H1 (cell line): ENCODE results near the gene CHSY3. TPM values are rescaled to one million over a fixed set of nuclear protein-coding genes. Genes with fewer than 3 reads are reported as not detected.

Experiments used
- CTCF ChIA-PET: fragments of 300-600 bp; sonication (Branson Sonifier 250); formaldehyde crosslinking; loops from one replicate; lab custom pipeline; 2021; ENCODE audit not compliant: partially characterized antibody; lab: Charles Lee
- POLR2A ChIA-PET: fragments of 300-600 bp; sonication (Branson Sonifier 250); formaldehyde crosslinking; loops from one replicate; lab custom pipeline; 2021; ENCODE audit warnings: inconsistent platforms; ENCODE audit not compliant: partially characterized antibody; lab: Charles Lee
- DNase-seq, 2 experiments: peaks; one replicate each; pipeline versions ENCODE4 v3.0.0 to v3.0.0-alpha.2; 2010 to 2022; ENCODE audit warnings: low spot score in 2 of 2, low read depth in 1 of 2, mixed read lengths in 1 of 2
- FAIRE-seq: peaks from 2 replicates; lab custom pipeline; 2011; peaks lifted over from hg19 to GRCh38; lab: Jason Lieb, UNC
- H2AFZ ChIP-seq: 2 replicates; pipeline ENCODE4 v1.8.1; 2012; ENCODE audit warnings: low read length, inconsistent platforms
- H2AK5ac ChIP-seq: 2 replicates; pipeline ENCODE4 v1.6.1; 2013; ENCODE audit warnings: low read depth, low read length
- H2BK120ac ChIP-seq: replicated peaks from 2 replicates; pipeline ENCODE3; 2013; ENCODE audit warnings: low read depth, low read length, inconsistent platforms
- H2BK12ac ChIP-seq: 2 replicates; pipeline ENCODE4 v1.6.1; 2013; ENCODE audit warnings: low read depth, low read length
- H2BK15ac ChIP-seq: 2 replicates; pipeline ENCODE4 v1.6.1; 2013; ENCODE audit warnings: low read length
- H2BK20ac ChIP-seq: 2 replicates; pipeline ENCODE4 v1.6.1; 2013; ENCODE audit warnings: low read length
- H2BK5ac ChIP-seq: 2 replicates; pipeline ENCODE4 v1.6.1; 2013; ENCODE audit warnings: low read depth, low read length
- H3K14ac ChIP-seq: 2 replicates; pipeline ENCODE4 v1.6.1; 2013; ENCODE audit warnings: inconsistent platforms; ENCODE audit not compliant: insufficient read length
- H3K18ac ChIP-seq: 2 replicates; pipeline ENCODE4 v1.6.1; 2013; ENCODE audit warnings: low read length; ENCODE audit errors: extremely low read depth
- H3K23ac ChIP-seq: 2 replicates; pipeline ENCODE4 v1.6.1; 2013; ENCODE audit warnings: inconsistent platforms; ENCODE audit not compliant: insufficient read length
- H3K23me2 ChIP-seq: 2 replicates; pipeline ENCODE4 v1.6.1; 2013; ENCODE audit warnings: low read depth, low read length
- H3K27ac ChIP-seq: 2 replicates; pipeline ENCODE4 v1.6.1; 2011; ENCODE audit warnings: low read depth, low read length, inconsistent platforms
- H3K27me3 ChIP-seq, 4 experiments: replicated peaks in 1 of 4; 1 replicate in 1 of 4; 2 replicates in 3 of 4; pipeline versions ENCODE4 v1.6.1 to v1.8.1; 2011 to 2013; ENCODE audit warnings: low read length in 3 of 4, mild to moderate bottlenecking in 3 of 4, inconsistent platforms in 2 of 4, mixed read lengths in 2 of 4, moderate library complexity in 1 of 4; ENCODE audit not compliant: control insufficient read depth in 3 of 4, insufficient read depth in 3 of 4; ENCODE audit errors: extremely low read depth in 1 of 4
- H3K36me3 ChIP-seq, 4 experiments: 2 replicates each; pipeline versions ENCODE4 v1.6.1 to v1.8.1; 2011 to 2013; ENCODE audit warnings: mild to moderate bottlenecking in 4 of 4, low read length in 3 of 4, moderate library complexity in 2 of 4, control low read depth in 1 of 4, inconsistent platforms in 1 of 4; ENCODE audit not compliant: insufficient read depth in 4 of 4, control insufficient read depth in 2 of 4
- H3K4ac ChIP-seq: replicated peaks from 2 replicates; pipeline ENCODE3; 2013; ENCODE audit warnings: low read length, low read depth, mixed read lengths, inconsistent platforms; ENCODE audit not compliant: insufficient read length
- H3K4me1 ChIP-seq, 4 experiments: replicated peaks in 1 of 4; 1 replicate in 1 of 4; 2 replicates in 3 of 4; pipeline versions ENCODE4 v1.6.1 to v1.8.1; 2011 to 2013; ENCODE audit warnings: low read length in 3 of 4, inconsistent platforms in 2 of 4, mixed read lengths in 1 of 4; ENCODE audit not compliant: insufficient read depth in 4 of 4, control insufficient read depth in 3 of 4
- H3K4me2 ChIP-seq, 2 experiments: 2 replicates each; pipeline versions ENCODE4 v1.6.1 to v1.8.1; 2011 to 2013; ENCODE audit warnings: low read depth in 2 of 2, low read length in 2 of 2, control low read depth in 1 of 2, inconsistent platforms in 1 of 2, mild to moderate bottlenecking in 1 of 2; ENCODE audit not compliant: insufficient read depth in 1 of 2
- H3K4me3 ChIP-seq, 4 experiments: fragments of 200-600, 300-600 bp in 1 of 4; sonication (generic), shearing (Covaris generic), sonication (Bioruptor Twin) in 1 of 4; 2 replicates each; pipeline versions ENCODE4 v1.5.1 to v1.8.1; 2011 to 2016; ENCODE audit warnings: low read length in 4 of 4, low read depth in 3 of 4, control low read depth in 2 of 4, inconsistent platforms in 2 of 4, mild to moderate bottlenecking in 2 of 4, mixed read lengths in 1 of 4, moderate library complexity in 1 of 4; ENCODE audit not compliant: insufficient read depth in 2 of 4; ENCODE audit errors: extremely low read depth in 1 of 4
- H3K56ac ChIP-seq: replicated peaks from 2 replicates; pipeline ENCODE3; 2013; ENCODE audit warnings: low read depth, mild to moderate bottlenecking, mixed read lengths, low read length, inconsistent platforms; ENCODE audit not compliant: insufficient read length
- H3K79me1 ChIP-seq: 2 replicates; pipeline ENCODE4 v1.6.1; 2013; ENCODE audit warnings: low read depth, low read length, control low read depth
- H3K79me2 ChIP-seq, 2 experiments: 2 replicates each; pipeline versions ENCODE4 v1.6.1 to v1.8.1; 2012 to 2013; ENCODE audit warnings: low read length in 2 of 2, mild to moderate bottlenecking in 2 of 2, inconsistent platforms in 1 of 2; ENCODE audit not compliant: insufficient read depth in 2 of 2, control insufficient read depth in 1 of 2
- H3K9ac ChIP-seq, 4 experiments: replicated peaks in 1 of 4; 1 replicate in 1 of 4; 2 replicates in 3 of 4; pipeline versions ENCODE4 v1.6.1 to v1.8.1; 2011 to 2013; ENCODE audit warnings: low read depth in 3 of 4, low read length in 3 of 4, control low read depth in 2 of 4, mild to moderate bottlenecking in 2 of 4, moderate library complexity in 2 of 4, inconsistent platforms in 1 of 4; ENCODE audit errors: extremely low read depth in 1 of 4
- H3K9me3 ChIP-seq, 2 experiments: 2 replicates each; pipeline versions ENCODE4 v1.6.1 to v1.8.1; 2012 to 2013; ENCODE audit warnings: mild to moderate bottlenecking in 2 of 2, moderate library complexity in 2 of 2, control low read depth in 1 of 2, inconsistent platforms in 1 of 2, low read depth in 1 of 2, low read length in 1 of 2, mixed read lengths in 1 of 2; ENCODE audit not compliant: insufficient read depth in 2 of 2
- H4K20me1 ChIP-seq, 2 experiments: replicated peaks in 1 of 2; 2 replicates each; pipeline versions ENCODE3 to v1.8.1; 2011 to 2013; ENCODE audit warnings: inconsistent platforms in 2 of 2, low read length in 2 of 2, mild to moderate bottlenecking in 1 of 2; ENCODE audit not compliant: insufficient read depth in 2 of 2, control insufficient read depth in 1 of 2
- H4K5ac ChIP-seq: 2 replicates; pipeline ENCODE4 v1.6.1; 2013; ENCODE audit warnings: low read length, low read depth, mixed read lengths, inconsistent platforms; ENCODE audit not compliant: insufficient read length
- H4K8ac ChIP-seq: 2 replicates; pipeline ENCODE4 v1.8.0; 2013; ENCODE audit warnings: mild to moderate bottlenecking, moderate library complexity, low read length, inconsistent platforms; ENCODE audit not compliant: insufficient read depth; ENCODE audit errors: extremely low read depth
- H4K91ac ChIP-seq: replicated peaks from 2 replicates; pipeline ENCODE3; 2013; ENCODE audit warnings: low read length, mixed read lengths, inconsistent platforms; ENCODE audit not compliant: insufficient read length
- BCL11A ChIP-seq, 2 experiments: IDR thresholded peaks; one replicate each; pipeline ENCODE4 v1.6.1; 2011; ENCODE audit warnings: low read depth in 2 of 2, low read length in 2 of 2, mild to moderate bottlenecking in 2 of 2
- CBX5 ChIP-seq: fragments of 300-800, 300-1000 bp; sonication (generic); IDR thresholded peaks from 2 replicates; pipeline ENCODE4 v1.7.1; 2016; ENCODE audit warnings: antibody characterized with exemption, low read length, low read depth
- CHD1 ChIP-seq: IDR thresholded peaks from 2 replicates; pipeline ENCODE4 v1.6.1; 2012; ENCODE audit warnings: low read depth, low read length, improper control_type of control experiment
- CTBP2 ChIP-seq: IDR thresholded peaks from 2 replicates; pipeline ENCODE4 v1.7.0; 2011; ENCODE audit warnings: borderline replicate concordance, mild to moderate bottlenecking, moderate library complexity, mixed read lengths, low read length; ENCODE audit not compliant: insufficient read depth, insufficient read length
- CTCF ChIP-seq, 3 experiments: IDR thresholded peaks; 1 replicate in 2 of 3; 2 replicates in 1 of 3; pipeline versions ENCODE4 v1.5.1 to v1.6.1; 2011; ENCODE audit warnings: low read length in 3 of 3, mild to moderate bottlenecking in 3 of 3, inconsistent platforms in 2 of 3, low read depth in 1 of 3, moderate library complexity in 1 of 3; ENCODE audit not compliant: insufficient read depth in 1 of 3; ENCODE audit errors: control extremely low read depth in 1 of 3
- EGR1 ChIP-seq: IDR thresholded peaks from 2 replicates; pipeline ENCODE4 v1.6.1; 2011; ENCODE audit warnings: low read depth, low read length, borderline replicate concordance
- HDAC2 ChIP-seq, 2 experiments: fragments of 300-600 bp in 1 of 2; sonication (generic) in 1 of 2; IDR thresholded peaks; 2 replicates each; pipeline ENCODE4 v1.6.1; 2011 to 2012; ENCODE audit warnings: low read depth in 2 of 2, low read length in 2 of 2, mild to moderate bottlenecking in 2 of 2, moderate library complexity in 2 of 2, borderline replicate concordance in 1 of 2, inconsistent platforms in 1 of 2
- KDM5A ChIP-seq: fragments of 200-600 bp; IDR thresholded peaks from 2 replicates; pipeline ENCODE4 v1.7.1; 2012; ENCODE audit warnings: mild to moderate bottlenecking, low read length, inconsistent platforms, mixed read lengths
- RNF2 ChIP-seq: fragments of 200-900, 300-1000 bp; sonication (generic); IDR thresholded peaks from 2 replicates; pipeline ENCODE4 v1.7.1; 2016; ENCODE audit warnings: borderline replicate concordance, low read depth, mild to moderate bottlenecking, antibody characterized with exemption, low read length; ENCODE audit not compliant: poor library complexity, severe bottlenecking; ENCODE audit errors: missing control alignments
- TAF1 ChIP-seq: IDR thresholded peaks from 2 replicates; pipeline ENCODE4 v1.6.1; 2011; ENCODE audit warnings: mild to moderate bottlenecking, low read depth, low read length
- YY1 ChIP-seq: IDR thresholded peaks from 2 replicates; pipeline ENCODE4 v1.6.1; 2011; ENCODE audit warnings: low read depth, mild to moderate bottlenecking, low read length
- WGBS, 2 experiments: shearing (Covaris generic) in 1 of 2; methylation state at CpG; one replicate each; pipeline versions ENCODE4 v1.1.6 to v1.1.7; 2013 to 2015; ENCODE audit warnings: low lambda C conversion rate in 2 of 2, mixed read lengths in 2 of 2, inconsistent platforms in 1 of 2, low coverage in 1 of 2, missing lambda C conversion rate in 1 of 2; ENCODE audit not compliant: insufficient replicate concordance in 2 of 2, insufficient coverage in 1 of 2, insufficient read length in 1 of 2; ENCODE audit errors: extremely low coverage in 1 of 2, missing lambda C conversion rate in 1 of 2; 5-methylcytosine and 5-hydroxymethylcytosine counted together
- polyA plus RNA-seq, 7 experiments: library from polyadenylated mRNA; depleted of rRNA in 3 of 7; stranded (reverse) in 5 of 7; unstranded in 2 of 7; fragments of >200 nt in 5 of 7; fragments of 200-250 nt in 2 of 7; gene quantifications; 1 replicate in 5 of 7; 2 replicates in 1 of 7; 4 replicates in 1 of 7; pipeline versions ENCODE4 v1.2.1 to v1.2.3, GENCODE V29; 2011 to 2013; ENCODE audit warnings: missing spikeins in 2 of 7, mixed read lengths in 2 of 7
- total RNA-seq: library from RNA; stranded (reverse); fragmentation: NEBNext Ultra II Directional; extraction: Animal tissue kit (Norgen Biotek cat#: 25700); gene quantifications from 2 replicates; pipeline ENCODE4 v1.2.1, GENCODE V29; 2021

CHSY3 gene
- total and polyA plus RNA-seq, 2 of the 8 experiments (the other 6 are each of a cell fraction or from before 2014, with no cell fraction given), result 0.24 to 1.8 TPM

DNA sequence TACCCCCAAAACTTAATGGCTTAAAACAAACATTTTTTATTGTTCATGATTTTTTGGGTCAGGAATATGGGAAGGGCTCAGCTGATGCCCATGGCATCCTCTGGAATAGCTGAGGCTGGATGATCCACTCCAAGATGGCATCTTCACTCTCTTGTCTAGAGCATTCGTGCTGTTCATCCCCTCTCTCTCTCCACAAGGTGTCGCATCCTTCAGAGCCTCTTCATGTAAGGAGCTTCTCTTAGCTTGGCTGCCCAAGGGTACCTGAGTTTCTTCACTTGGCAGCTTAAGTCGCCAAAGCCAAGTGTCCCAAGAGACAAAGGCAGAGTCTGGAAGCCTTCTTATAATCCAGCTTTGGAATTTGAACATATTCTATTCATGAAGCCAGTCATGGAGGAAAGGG lies 294.7 kb downstream of the CHSY3 start:
- Histone ChIP-seq H4K91ac (no peak overlapping the region), H2BK12ac (no peak overlapping the region), H2BK120ac (no peak overlapping the region), H3K4me2 (no peak overlapping the region), H2AK5ac (no peak overlapping the region), H3K9me3 (no peaks in the 10 kb centered on the region), H3K4me3 (no peak overlapping the region), H2BK5ac (no peak overlapping the region), H3K56ac (no peak overlapping the region), H2BK20ac (no peak overlapping the region), H2AFZ (no peak overlapping the region), H3K36me3 (no peaks in the 10 kb centered on the region), H3K79me1 (no peaks in the 10 kb centered on the region), H3K27me3 (no peaks in the 10 kb centered on the region), H3K9ac (no peak overlapping the region), H3K18ac (no peak overlapping the region), H4K8ac (no peak overlapping the region), H4K20me1 (no peaks in the 10 kb centered on the region), H3K27ac (no peak overlapping the region), H3K23me2 (no peaks in the 10 kb centered on the region), H3K23ac (no peak overlapping the region), H2BK15ac (no peak overlapping the region), H3K79me2 (no peaks in the 10 kb centered on the region), H3K14ac (no peak overlapping the region), H3K4ac (no peak overlapping the region), H4K5ac (no peak overlapping the region), H3K4me1 (no peaks in the 10 kb centered on the region)
- peak in 1 of 2 experiments; percentile 9 for DNase-seq
- CTCF ChIA-PET, result interaction anchor here (0.6 to 1.5 kb wide), 8 partner anchors 12 to 809 kb away, joined by 3 to 5 read pairs (median 3); no protein-coding TSS in a partner anchor
- WGBS, 2 experiments, result 75% methylated on average over 3 of the region's 3 CpGs; no CpG with 5 or more reads in 1 of the 2 experiments
- POLR2A ChIA-PET, result no interaction called here
- peak; percentile 13 for FAIRE-seq
- no peak for TF ChIP-seq HDAC2 (IDR thresholded peaks at IDR 0.05; ENCODE audit: borderline replicate concordance in 1 of 2, low read depth in 2 of 2, low read length in 2 of 2)
- TF ChIP-seq BCL11A (IDR thresholded peaks at IDR 0.05; ENCODE audit: low read depth in 2 of 2, low read length in 2 of 2), result no peak
- TF ChIP-seq YY1, result no peak
- no peak for TF ChIP-seq CBX5
- TF ChIP-seq TAF1, result no peak
- TF ChIP-seq CTCF (IDR thresholded peaks at IDR 0.05; ENCODE audit: control extremely low read depth in 1 of 3, insufficient read depth in 1 of 3, low read depth in 1 of 3, low read length in 3 of 3), result peak in 2 of 3 experiments; percentile 30 to 54; a peak in 3 of 4 replicates
- TF ChIP-seq EGR1, result no peak
- no peak for TF ChIP-seq CHD1
- no peak for TF ChIP-seq KDM5A
- no peak for TF ChIP-seq CTBP2
- no peak for TF ChIP-seq RNF2
